HCT116 (cell line): ENCODE measurements around the gene SLC25A20.

Source experiments
- CEBPB ChIP-seq: IDR thresholded peaks from 2 replicates; pipeline ENCODE4 v1.6.1; 2012; ENCODE audit warnings: low read depth
- CTCF ChIP-seq, 3 experiments: fragments of 200-600 bp in 1 of 3; sonication (generic) in 1 of 3; IDR thresholded peaks in 2 of 3; conservative IDR thresholded peaks in 1 of 3; 2 replicates each; pipeline ENCODE4 v1.5.1; 2012 to 2017; ENCODE audit warnings: low read depth in 2 of 3, low read length in 2 of 3, antibody characterized with exemption in 1 of 3, borderline replicate concordance in 1 of 3, control low read depth in 1 of 3, mild to moderate bottlenecking in 1 of 3, mixed read lengths in 1 of 3, mixed run types in 1 of 3, moderate library complexity in 1 of 3; ENCODE audit not compliant: insufficient read depth in 1 of 3
- POLR2A ChIP-seq: IDR thresholded peaks from 2 replicates; pipeline ENCODE4 v1.7.0; 2011; ENCODE audit warnings: borderline replicate concordance; ENCODE audit not compliant: insufficient read depth, insufficient read length; ENCODE audit errors: extremely low read depth
- POLR2AphosphoS5 ChIP-seq: IDR thresholded peaks from 2 replicates; pipeline ENCODE4 v1.6.1; 2011; ENCODE audit warnings: mild to moderate bottlenecking, low read depth, low read length, moderate library complexity
- SIN3A ChIP-seq: IDR thresholded peaks from 2 replicates; pipeline ENCODE4 v1.6.1; 2012; ENCODE audit warnings: low read depth
- SP1 ChIP-seq: IDR thresholded peaks from 2 replicates; pipeline ENCODE4 v1.6.1; 2012; ENCODE audit warnings: low read depth

GRCh38 chr3:48938156-48938555, 39.5 kb upstream of the SLC25A20 start:
- TF ChIP-seq SIN3A, result no peak
- no peak for TF ChIP-seq POLR2AphosphoS5
- no peak for TF ChIP-seq CTCF (IDR thresholded peaks at IDR 0.05 in 2 of 3, conservative IDR thresholded peaks at IDR 0.05 in 1 of 3; ENCODE audit: borderline replicate concordance in 1 of 3, insufficient read depth in 1 of 3, low read depth in 2 of 3, low read length in 2 of 3)
- no peak for TF ChIP-seq CEBPB
- no peak for TF ChIP-seq POLR2A
- no peak for TF ChIP-seq SP1
